CD4-positive, alpha-beta T cell (primary cell): ENCODE results near the gene ZNF135. TPM values are rescaled to one million over a fixed set of nuclear protein-coding genes. Genes with fewer than 3 reads are reported as not detected.

ENCODE experiments used
- ATAC-seq: fragments of 200-7000 bp; cut with Tn5 transposase; one replicate; pipeline ENCODE4 v1.10.0; 2022; ENCODE audit warnings: mild to moderate bottlenecking; ENCODE audit not compliant: poor library complexity
- CTCF ChIA-PET: fragments of 350-600 bp; sonication (Branson Sonifier 250); formaldehyde crosslinking; loops from one replicate; lab custom pipeline; 2021; ENCODE audit warnings: antibody characterized with exemption, inconsistent platforms; lab: Charles Lee
- POLR2A ChIA-PET: fragments of 350-600 bp; sonication (Branson Sonifier 250); formaldehyde crosslinking; loops from one replicate; lab custom pipeline; 2021; ENCODE audit warnings: antibody characterized with exemption, inconsistent platforms; lab: Charles Lee
- DNase-seq, 14 experiments: peaks; one replicate each; pipeline ENCODE4 v3.0.0-alpha.2; 2013 to 2020; ENCODE audit warnings: mixed read lengths in 2 of 14
- H3K27ac ChIP-seq, 2 donors: one replicate each; pipeline versions ENCODE4 v1.5.1 to v1.7.0; 2013; ENCODE audit warnings: low read length in 2 of 2, low read depth in 1 of 2, mild to moderate bottlenecking in 1 of 2
- H3K27me3 ChIP-seq, 2 experiments: 1 replicate in 1 of 2; 2 replicates in 1 of 2; pipeline versions ENCODE4 v1.6.1 to v1.7.0; 2013; ENCODE audit warnings: low read length in 2 of 2, control low read depth in 1 of 2, mild to moderate bottlenecking in 1 of 2, moderate library complexity in 1 of 2; ENCODE audit not compliant: insufficient read depth in 2 of 2, control insufficient read depth in 1 of 2
- H3K36me3 ChIP-seq: one replicate; pipeline ENCODE4 v1.6.1; 2013; ENCODE audit warnings: low read length, control low read depth; ENCODE audit not compliant: insufficient read depth
- H3K4me1 ChIP-seq: one replicate; pipeline ENCODE4 v1.6.1; 2013; ENCODE audit warnings: low read length, control low read depth; ENCODE audit not compliant: insufficient read depth
- H3K4me3 ChIP-seq: one replicate; pipeline ENCODE4 v1.5.1; 2013; ENCODE audit warnings: mild to moderate bottlenecking, low read length, moderate library complexity
- H3K9me3 ChIP-seq, 2 experiments: 1 replicate in 1 of 2; 2 replicates in 1 of 2; pipeline versions ENCODE4 v1.6.1 to v1.7.0; 2013; ENCODE audit warnings: low read length in 2 of 2, mild to moderate bottlenecking in 2 of 2, control low read depth in 1 of 2, moderate library complexity in 1 of 2; ENCODE audit not compliant: control insufficient read depth in 1 of 2, insufficient read depth in 1 of 2
- H3K27ac Mint-ChIP-seq: one replicate; pipeline ENCODE4 v1.8.0; 2020; ENCODE audit warnings: mixed read lengths
- H3K27me3 Mint-ChIP-seq: one replicate; pipeline ENCODE4 v1.8.0; 2021; ENCODE audit warnings: mixed read lengths
- H3K36me3 Mint-ChIP-seq: one replicate; pipeline ENCODE4 v1.8.0; 2021; ENCODE audit warnings: low read depth, mixed read lengths
- H3K4me1 Mint-ChIP-seq: one replicate; pipeline ENCODE4 v1.8.0; 2021; ENCODE audit warnings: low read depth, mixed read lengths
- H3K4me3 Mint-ChIP-seq: one replicate; pipeline ENCODE4 v1.8.0; 2020; ENCODE audit warnings: mild to moderate bottlenecking, mixed read lengths
- H3K9me3 Mint-ChIP-seq: one replicate; pipeline ENCODE4 v1.8.0; 2020; ENCODE audit warnings: mixed read lengths
- CTCF ChIP-seq: fragments of 200-600 bp; IDR thresholded peaks from one replicate; pipeline ENCODE4 v1.8.0; 2022; ENCODE audit warnings: antibody characterized with exemption, mild to moderate bottlenecking
- intact Hi-C, 2 experiments: fragments of 100-400 bp; cut with DNase I in 1 of 2; cut with micrococcal nuclease in 1 of 2; formaldehyde crosslinking; loops; one replicate each; pipeline versions ENCODE4 v1.15.1 to v1.9.0; 2023 to 2025; cut with DNase I, micrococcal nuclease
- total RNA-seq, 174 experiments: library from RNA in 2 of 174; stranded (reverse) in 2 of 174; gene quantifications; one replicate each; pipeline ENCODE4 v1.2.3 and lab custom pipeline; 2021 to 2026

ZNF135 gene
- total RNA-seq, 2 experiments from 2014 or later: 1.2 to 1.4 TPM

GRCh38 chr19:58037927-58038687, 21.0 kb upstream of the ZNF135 start:
- ATAC-seq (no peak), DNase-seq (no peak)
- H3K36me3 ChIP-seq: no peaks in the 10 kb centered on the region
- no peak overlapping the region for H3K4me3 Mint-ChIP-seq
- H3K4me3 ChIP-seq: no peak overlapping the region
- H3K36me3 Mint-ChIP-seq: peaks cover 47% of the 10 kb centered on the region
- intact Hi-C loops: no loop called here
- peaks cover 57 to 94% of the 10 kb centered on the region in 2 experiments for H3K9me3 ChIP-seq
- H3K4me1 ChIP-seq: no peaks in the 10 kb centered on the region
- POLR2A ChIA-PET: no interaction called here
- H3K4me1 Mint-ChIP-seq: peaks cover 6% of the 10 kb centered on the region
- CTCF ChIA-PET: no interaction called here
- H3K9me3 Mint-ChIP-seq: peaks cover 19% of the 10 kb centered on the region
- no peak overlapping the region for H3K27ac ChIP-seq
- no peak for TF ChIP-seq CTCF
- peaks cover 10 to 18% of the 10 kb centered on the region in 2 experiments for H3K27me3 ChIP-seq
- H3K27me3 Mint-ChIP-seq: peaks cover 33% of the 10 kb centered on the region
- H3K27ac Mint-ChIP-seq: no peak overlapping the region

GRCh38 chr19:58038688-58039204, 20.3 kb upstream of the ZNF135 start:
- H3K27me3 Mint-ChIP-seq: peaks cover 33% of the 10 kb centered on the region

More at GRCh38 chr19:58038688-58039204, 20.3 kb upstream of the ZNF135 start:
- intact Hi-C loops: no loop called here
- no peaks in the 10 kb centered on the region for H3K4me1 ChIP-seq
- H3K36me3 ChIP-seq: no peaks in the 10 kb centered on the region
- Mint-ChIP-seq H3K4me3 (no peak overlapping the region), H3K9me3 (peaks cover 24% of the 10 kb centered on the region), H3K36me3 (peaks cover 47% of the 10 kb centered on the region), H3K4me1 (peaks cover 6% of the 10 kb centered on the region), H3K27ac (no peak overlapping the region)
- no peak overlapping the region for H3K4me3 ChIP-seq
- ChIA-PET CTCF (no interaction called here), POLR2A (no interaction called here)
- H3K27ac ChIP-seq: no peak overlapping the region
- no peak for TF ChIP-seq CTCF
- peaks cover 57 to 94% of the 10 kb centered on the region in 2 experiments for H3K9me3 ChIP-seq
- ATAC-seq (no peak), DNase-seq (no peak)
- peaks cover 10 to 13% of the 10 kb centered on the region in 2 experiments for H3K27me3 ChIP-seq
